Gastroesophageal sphincter (tissue), 4 donors: Measurements from ENCODE around the gene NHP2. TPM values are rescaled to one million over a fixed set of nuclear protein-coding genes. Genes with fewer than 3 reads are reported as not detected.

Experiments used
- ATAC-seq: fragments of 150-250 bp; one replicate; pipeline ENCODE4 v1.9.1; 2016; ENCODE audit warnings: mild to moderate bottlenecking, moderate library complexity
- H3K27ac ChIP-seq, 4 donors: fragments of 200-600 bp; sonication (generic) in 3 of 4; 1 replicate in 3 of 4; 2 replicates in 1 of 4; pipeline ENCODE4 v1.5.1; 2016 to 2019
- H3K27me3 ChIP-seq: fragments of 200-600 bp; sonication (generic); one replicate; pipeline ENCODE4 v1.5.1; 2019
- H3K36me3 ChIP-seq, 2 donors: fragments of 200-600 bp; sonication (generic); one replicate each; pipeline ENCODE4 v1.5.1; 2019; ENCODE audit warnings: control low read depth in 1 of 2
- H3K4me1 ChIP-seq, 3 donors: fragments of 200-600 bp; sonication (generic); 1 replicate in 2 of 3; 2 replicates in 1 of 3; pipeline ENCODE4 v1.5.1; 2016 to 2019; ENCODE audit warnings: control low read depth in 2 of 3
- H3K4me3 ChIP-seq, 2 donors: fragments of 200-600 bp; sonication (generic); one replicate each; pipeline ENCODE4 v1.5.1; 2019; ENCODE audit warnings: mild to moderate bottlenecking in 1 of 2, moderate library complexity in 1 of 2
- H3K9me3 ChIP-seq, 3 donors: fragments of 200-600 bp; sonication (generic); one replicate each; pipeline ENCODE4 v1.5.1; 2017 to 2019; ENCODE audit warnings: control low read depth in 2 of 3
- EP300 ChIP-seq: sonication (generic); formaldehyde crosslinking; IDR thresholded peaks from one replicate; pipeline ENCODE4 v1.6.1; 2017; ENCODE audit warnings: antibody characterized with exemption, mild to moderate bottlenecking
- POLR2A ChIP-seq, 2 donors: fragments of 450-650 bp; IDR thresholded peaks; one replicate each; pipeline ENCODE4 v1.6.1; 2017; ENCODE audit warnings: antibody characterized with exemption in 2 of 2, mild to moderate bottlenecking in 2 of 2, moderate library complexity in 1 of 2
- POLR2AphosphoS5 ChIP-seq: sonication (generic); formaldehyde crosslinking; IDR thresholded peaks from one replicate; pipeline ENCODE4 v1.6.1; 2017; ENCODE audit warnings: antibody characterized with exemption
- WGBS, 2 donors: methylation state at CpG; one replicate each; pipeline ENCODE4 v1.1.5; 2018; ENCODE audit warnings: low coverage in 1 of 2; 5-methylcytosine and 5-hydroxymethylcytosine counted together
- total RNA-seq, 4 donors: library from RNA; depleted of rRNA; stranded (reverse); fragments of >200 nt; gene quantifications; one replicate each; pipeline ENCODE4 v1.1.0, GENCODE V29; 2016
- TF ChIP-seq, protein P1 (sequence below), 4 experiments: fragments of 200-600 bp in 2 of 4; fragments of 450-650 bp in 2 of 4; sonication (generic) in 1 of 4; IDR thresholded peaks; one replicate each; pipeline ENCODE4 v1.5.1; 2017 to 2019; ENCODE audit warnings: antibody characterized with exemption in 4 of 4, mild to moderate bottlenecking in 2 of 4, moderate library complexity in 2 of 4

Gene NHP2
- total RNA-seq, 4 donors from 2014 or later, result 192 to 253 (median 218) TPM

DNA sequence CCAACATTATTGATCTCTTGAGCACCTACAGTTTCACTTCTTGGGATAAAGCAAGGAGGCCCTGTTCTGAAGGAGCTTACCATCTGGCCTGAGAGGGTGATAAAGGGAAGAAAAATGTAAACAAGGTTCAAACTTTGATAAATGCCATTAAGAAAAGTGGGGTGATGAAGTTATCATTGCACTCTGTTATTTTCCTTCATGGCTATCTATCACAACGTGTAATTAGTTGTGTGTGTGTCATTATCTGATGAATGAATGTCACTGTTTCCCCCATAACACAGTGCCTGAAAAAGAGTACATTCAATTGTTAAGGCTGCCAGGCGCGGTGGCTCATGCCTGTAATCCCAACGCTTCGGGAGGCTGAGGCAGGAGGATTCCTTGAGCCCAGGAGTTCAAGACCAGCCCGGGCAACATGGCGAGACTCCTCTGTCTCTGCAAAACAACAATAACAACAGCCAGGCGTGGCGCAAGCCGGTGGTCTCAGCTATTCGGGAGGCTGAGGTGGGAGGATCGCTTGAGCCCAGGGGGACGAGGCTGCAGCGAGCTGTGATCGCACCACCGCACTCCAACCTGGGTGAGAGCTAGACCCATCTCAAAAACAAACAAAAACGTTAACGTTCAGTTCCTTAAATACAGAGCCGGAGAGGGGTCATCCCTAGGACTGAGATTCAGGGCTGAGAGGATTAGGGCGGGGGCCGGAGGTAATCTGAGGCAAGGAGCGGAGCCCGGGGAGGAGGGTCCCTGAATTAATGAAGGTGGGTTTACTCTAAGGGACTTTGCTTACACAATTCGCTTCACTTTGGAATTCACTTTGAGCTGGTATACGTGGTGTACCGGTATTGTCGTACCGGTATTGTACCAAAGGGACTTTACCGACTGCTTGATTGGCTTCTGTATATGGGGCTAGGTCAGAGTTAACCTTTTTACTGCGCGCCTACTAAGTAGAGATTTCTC is 917 bp downstream of the NHP2 start:
- no peak for TF ChIP-seq POLR2AphosphoS5
- TF ChIP-seq EP300, result no peak
- TF ChIP-seq, protein P1, sequence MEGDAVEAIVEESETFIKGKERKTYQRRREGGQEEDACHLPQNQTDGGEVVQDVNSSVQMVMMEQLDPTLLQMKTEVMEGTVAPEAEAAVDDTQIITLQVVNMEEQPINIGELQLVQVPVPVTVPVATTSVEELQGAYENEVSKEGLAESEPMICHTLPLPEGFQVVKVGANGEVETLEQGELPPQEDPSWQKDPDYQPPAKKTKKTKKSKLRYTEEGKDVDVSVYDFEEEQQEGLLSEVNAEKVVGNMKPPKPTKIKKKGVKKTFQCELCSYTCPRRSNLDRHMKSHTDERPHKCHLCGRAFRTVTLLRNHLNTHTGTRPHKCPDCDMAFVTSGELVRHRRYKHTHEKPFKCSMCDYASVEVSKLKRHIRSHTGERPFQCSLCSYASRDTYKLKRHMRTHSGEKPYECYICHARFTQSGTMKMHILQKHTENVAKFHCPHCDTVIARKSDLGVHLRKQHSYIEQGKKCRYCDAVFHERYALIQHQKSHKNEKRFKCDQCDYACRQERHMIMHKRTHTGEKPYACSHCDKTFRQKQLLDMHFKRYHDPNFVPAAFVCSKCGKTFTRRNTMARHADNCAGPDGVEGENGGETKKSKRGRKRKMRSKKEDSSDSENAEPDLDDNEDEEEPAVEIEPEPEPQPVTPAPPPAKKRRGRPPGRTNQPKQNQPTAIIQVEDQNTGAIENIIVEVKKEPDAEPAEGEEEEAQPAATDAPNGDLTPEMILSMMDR (IDR thresholded peaks at IDR 0.05), result no peak
- TF ChIP-seq POLR2A (IDR thresholded peaks at IDR 0.05), result no peak
- peaks cover 0 to 36% (median 11%) of the 10 kb centered on the region in 3 donors for H3K4me1 ChIP-seq
- no peaks in the 10 kb centered on the region for H3K9me3 ChIP-seq
- H3K27ac ChIP-seq, result peak overlapping the region; percentile 31 to 88 (median 80)
- ATAC-seq, result no peak
- H3K4me3 ChIP-seq, result peak overlapping the region; percentile 59 to 76
- H3K36me3 ChIP-seq, result peaks cover 0 to 38% of the 10 kb centered on the region in 2 donors
- H3K27me3 ChIP-seq, result no peaks in the 10 kb centered on the region
- 17 to 18% methylated on average over 12 to 17 of the region's 31 CpGs for WGBS, 2 donors

DNA sequence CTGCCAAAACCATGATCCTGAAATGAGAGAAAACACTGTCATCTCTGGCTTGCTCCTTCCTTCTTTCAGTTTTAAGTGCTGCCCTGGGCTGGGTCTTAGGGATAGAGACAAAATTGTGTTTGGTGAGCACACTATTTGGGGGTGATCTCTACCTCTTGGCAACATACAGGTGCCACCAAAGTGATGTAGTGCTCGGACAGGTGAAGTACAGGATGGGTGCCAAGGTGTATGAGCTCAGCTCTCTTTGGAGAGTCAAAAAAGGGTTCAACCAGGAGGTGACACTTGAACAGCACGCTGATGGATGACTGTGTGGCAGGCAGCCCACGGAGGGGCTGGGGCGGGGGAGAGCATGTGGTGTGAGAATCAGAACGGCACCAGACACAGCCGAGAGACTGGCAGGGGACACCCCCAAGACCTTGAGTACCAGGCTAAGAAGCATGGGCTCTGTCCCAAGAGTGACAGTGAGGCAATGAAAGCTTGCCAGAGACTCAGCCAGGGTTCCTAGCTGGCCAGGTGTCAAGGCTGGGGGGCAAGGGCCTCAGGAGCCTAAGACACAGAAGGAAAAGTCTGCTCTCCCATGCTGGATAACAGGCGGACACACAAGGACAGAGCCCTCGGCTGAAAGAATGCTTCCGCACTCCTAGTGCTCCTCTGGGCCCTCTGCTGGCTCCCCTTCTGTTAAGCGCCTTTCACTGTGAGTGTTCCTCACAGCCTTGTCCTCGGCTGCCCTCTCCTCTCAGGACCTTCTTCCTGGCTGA is 2.5 kb downstream of the NHP2 start:
- Histone ChIP-seq H3K27ac (peak overlapping the region in 3 of 4 donors; percentile 7 to 48 (median 34)), H3K27me3 (no peaks in the 10 kb centered on the region), H3K9me3 (no peaks in the 10 kb centered on the region), H3K36me3 (peaks cover 0 to 54% of the 10 kb centered on the region in 2 donors), H3K4me3 (no peak overlapping the region), H3K4me1 (peaks cover 0 to 36% (median 11%) of the 10 kb centered on the region in 3 donors)
- no peak for ATAC-seq
- 49 to 50% methylated on average over 3 to 9 of the region's 11 CpGs for WGBS, 2 donors
- TF ChIP-seq POLR2AphosphoS5 (peak; percentile 1), EP300 (no peak)

DNA sequence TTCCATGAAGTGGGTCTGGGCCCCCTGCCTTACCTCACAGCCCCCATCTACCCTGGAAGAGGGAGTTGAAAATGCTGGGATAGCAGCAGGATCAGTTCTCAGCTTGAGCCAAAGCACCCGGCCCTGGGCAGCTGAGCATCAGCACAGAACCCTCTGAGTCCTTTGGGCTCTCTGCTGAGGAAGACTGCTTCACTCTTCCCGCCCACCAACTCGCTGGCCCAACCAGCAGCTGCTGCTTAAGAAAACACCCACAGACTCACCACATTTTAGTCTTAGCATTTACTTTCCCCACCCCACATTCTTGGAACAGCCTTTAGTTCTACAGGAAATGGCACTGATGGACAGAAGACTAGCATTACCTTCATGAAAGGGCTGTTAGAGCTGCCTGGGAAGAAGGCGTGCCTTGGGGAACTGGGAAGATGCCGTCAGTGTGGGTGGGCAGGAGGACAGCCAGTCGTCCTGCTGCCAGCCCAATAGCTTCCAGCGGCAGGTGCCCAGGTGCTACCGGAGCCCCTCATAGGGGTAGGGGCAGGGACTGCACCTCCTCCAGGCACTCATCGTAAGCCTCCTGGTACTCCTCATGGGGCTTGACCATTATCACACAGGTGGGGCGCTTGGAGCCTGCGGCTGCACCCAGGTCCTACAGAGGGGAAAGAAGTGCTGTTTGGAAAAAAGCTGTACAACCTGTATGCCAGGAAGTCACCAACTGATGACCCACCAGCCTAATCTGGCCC is 4.3 kb downstream of the NHP2 start:
- no peak for ATAC-seq
- 60 to 87% methylated on average over 2 to 6 of the region's 11 CpGs for WGBS, 2 donors
- Histone ChIP-seq H3K27ac (no peak overlapping the region), H3K36me3 (peaks cover 0 to 72% of the 10 kb centered on the region in 2 donors), H3K27me3 (no peaks in the 10 kb centered on the region), H3K4me3 (no peak overlapping the region), H3K9me3 (no peaks in the 10 kb centered on the region), H3K4me1 (peaks cover 0 to 35% (median 11%) of the 10 kb centered on the region in 3 donors)
- TF ChIP-seq, protein P1 (IDR thresholded peaks at IDR 0.05), result no peak
- TF ChIP-seq POLR2AphosphoS5 (no peak), EP300 (no peak), POLR2A (IDR thresholded peaks at IDR 0.05) (no peak)

DNA sequence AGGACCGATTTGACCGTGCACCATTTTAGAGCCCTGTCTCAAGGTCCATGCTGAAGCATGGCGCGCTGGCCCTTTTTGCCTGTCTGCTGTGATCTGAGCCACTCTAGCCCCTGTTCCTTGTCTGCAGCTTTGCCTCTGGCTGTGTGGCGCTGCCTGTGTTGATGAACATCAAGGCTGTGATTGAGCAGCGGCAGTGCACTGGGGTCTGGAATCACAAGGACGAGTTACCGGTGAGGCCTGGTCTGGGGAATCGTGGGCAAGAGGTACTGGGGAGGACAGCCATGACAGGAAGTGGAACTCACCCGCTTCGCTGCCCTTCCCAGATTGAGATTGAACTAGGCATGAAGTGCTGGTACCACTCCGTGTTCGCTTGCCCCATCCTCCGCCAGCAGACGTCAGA is 6.3 kb downstream of the NHP2 start:
- Histone ChIP-seq H3K4me3 (no peak overlapping the region), H3K27me3 (no peaks in the 10 kb centered on the region), H3K9me3 (no peaks in the 10 kb centered on the region), H3K27ac (no peak overlapping the region), H3K36me3 (peaks cover 0 to 92% of the 10 kb centered on the region in 2 donors), H3K4me1 (peaks cover 0 to 40% (median 2%) of the 10 kb centered on the region in 3 donors)
- WGBS, 2 donors, result 73 to 75% methylated on average over 5 to 7 of the region's 15 CpGs
- no peak for TF ChIP-seq POLR2AphosphoS5
- TF ChIP-seq EP300, result no peak
- no peak for ATAC-seq

DNA sequence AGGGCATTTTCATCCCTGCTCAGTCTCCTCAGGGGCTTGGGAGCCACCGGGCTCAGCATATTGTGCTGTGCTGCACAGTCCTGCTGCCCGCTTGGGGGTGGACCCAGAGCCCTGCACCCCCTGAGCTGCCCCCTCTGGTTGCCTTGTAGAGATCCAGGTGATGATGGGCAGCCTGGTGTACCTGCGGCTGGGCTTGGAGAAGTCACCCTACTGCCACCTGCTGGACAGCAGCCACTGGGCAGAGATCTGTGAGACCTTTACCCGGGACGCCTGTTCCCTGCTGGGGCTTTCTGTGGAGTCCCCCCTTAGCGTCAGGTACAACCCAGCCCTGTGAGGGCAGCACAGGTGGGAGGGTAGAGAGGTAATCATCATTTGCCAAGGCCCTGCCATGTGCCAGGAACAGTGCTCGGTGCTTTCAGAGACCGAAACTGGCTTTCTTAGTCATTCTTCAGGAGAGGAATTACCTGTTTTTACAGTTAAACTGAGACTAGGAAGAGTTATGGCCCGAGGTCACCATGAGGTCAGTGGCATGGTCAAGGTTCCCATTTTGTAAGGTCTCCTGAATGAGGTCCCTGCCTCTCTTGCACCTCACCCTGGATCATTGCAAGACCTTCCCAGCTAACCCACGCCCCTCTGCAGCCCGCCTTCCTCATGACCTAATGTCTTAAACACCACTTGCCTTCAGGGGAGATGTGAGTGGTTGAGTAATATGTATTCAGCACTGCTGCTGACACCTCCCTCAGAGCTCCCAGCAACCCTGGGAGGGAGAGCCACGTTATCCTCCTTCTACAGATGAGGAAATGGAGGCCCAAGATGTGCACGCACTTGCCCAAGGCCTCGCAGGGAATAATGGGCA is 7.5 kb downstream of the NHP2 start:
- Histone ChIP-seq H3K9me3 (no peaks in the 10 kb centered on the region), H3K4me1 (peaks cover 0 to 27% (median 0%) of the 10 kb centered on the region in 3 donors), H3K27ac (no peak overlapping the region), H3K27me3 (no peaks in the 10 kb centered on the region), H3K4me3 (no peak overlapping the region), H3K36me3 (peaks cover 0 to 100% of the 10 kb centered on the region in 2 donors)
- WGBS, 2 donors, result 63% methylated on average over 6 of the region's 14 CpGs; no CpG with 5 or more reads in 1 of the 2 donors
- peak; percentile 41 for ATAC-seq
- TF ChIP-seq POLR2A (IDR thresholded peaks at IDR 0.05) (no peak), EP300 (no peak), POLR2AphosphoS5 (peak; percentile 4)
- TF ChIP-seq, protein P1 (IDR thresholded peaks at IDR 0.05), result peak in 3 of 4 experiments; percentile 46 to 73 (median 61)
